Pancreas (tissue), 10 donors: ENCODE results near the gene SV2C. TPM values are rescaled to one million over a fixed set of nuclear protein-coding genes. Genes with fewer than 3 reads are reported as not detected.

Experiments used
- ATAC-seq, 4 donors: fragments of 200-7000 bp; cut with Tn5 transposase; one replicate each; pipeline versions ENCODE4 v1.8.0 to v1.9.1; 2020; ENCODE audit warnings: mild to moderate bottlenecking in 4 of 4, moderate library complexity in 4 of 4
- DNase-seq, 6 donors: peaks; one replicate each; pipeline ENCODE4 v3.0.0-alpha.2; 2020
- FAIRE-seq: peaks from 2 replicates; lab custom pipeline; 2012; peaks lifted over from hg19 to GRCh38; lab: Jason Lieb, UNC
- H3K27ac ChIP-seq, 4 donors: fragments of 200-600 bp; sonication (generic); 1 replicate in 3 of 4; 2 replicates in 1 of 4; pipeline versions ENCODE4 v1.5.0 to v1.8.0; 2020
- H3K27me3 ChIP-seq, 4 donors: fragments of 200-600 bp; one replicate each; pipeline ENCODE4 v1.8.0; 2021
- H3K36me3 ChIP-seq, 3 donors: fragments of 200-600 bp; sonication (generic) in 1 of 3; one replicate each; pipeline versions ENCODE4 v1.5.0 to v1.8.0; 2020 to 2021
- H3K4me1 ChIP-seq, 3 donors: fragments of 200-600 bp; one replicate each; pipeline ENCODE4 v1.8.0; 2021
- H3K4me3 ChIP-seq, 4 donors: fragments of 200-600 bp; sonication (generic) in 2 of 4; one replicate each; pipeline versions ENCODE4 v1.5.0 to v1.8.0; 2020 to 2021
- H3K9me3 ChIP-seq, 4 donors: fragments of 200-600 bp; one replicate each; pipeline ENCODE4 v1.8.0; 2021
- CTCF ChIP-seq, 4 donors: fragments of 200-600 bp; sonication (generic) in 3 of 4; IDR thresholded peaks; one replicate each; pipeline versions ENCODE4 v1.5.0 to v1.8.0; 2021; ENCODE audit warnings: antibody characterized with exemption in 4 of 4
- WGBS, 2 donors: extraction: QIAGEN DNeasy Blood & Tissue Kit; methylation state at CpG; one replicate each; pipeline ENCODE4 v1.1.7; 2013; 5-methylcytosine and 5-hydroxymethylcytosine counted together
- intact Hi-C, 3 donors: fragments of 100-400 bp; cut with DNase I; formaldehyde crosslinking; loops; one replicate each; pipeline versions ENCODE4 v1.11.1 to v1.14.2; 2022
- polyA plus RNA-seq, 2 donors: library from polyadenylated mRNA; stranded (reverse); fragments of 200-250 nt; gene quantifications; one replicate each; pipeline ENCODE4 v1.2.3, GENCODE V29; 2013
- total RNA-seq, 6 donors: library from RNA; stranded (reverse); fragmentation: NEBNext Ultra II Directional in 4 of 6; extraction: Animal tissue kit (Norgen Biotek cat#: 25700) in 4 of 6; gene quantifications; one replicate each; pipeline versions ENCODE4 v1.2.1 to v1.2.4, GENCODE V29; 2021 to 2023
- donor health status: healthy with polysubstance abuse.
- donor health status: DM: no; HTN: no; CAD: no; lungs with moderate emphysema.
- donor health status: DM: no; HTN: no; CAD: no.
- donor health status: control.
- donor health status: control.
- donor health status: Bipolar disorder and iron deficiency.
- donor health status: DM: yes; HTN: yes; CAD: no.
- donor health status: DM: no; HTN: no; CAD: no.
- donor health status: DM: no; HTN: no; CAD: no.
- donor health status: DM: yes; HTN: yes; CAD: no.

Gene SV2C
- total and polyA plus RNA-seq, 8 donors: 0.05 to 0.18 (median 0.08) TPM; not detected in 1

DNA sequence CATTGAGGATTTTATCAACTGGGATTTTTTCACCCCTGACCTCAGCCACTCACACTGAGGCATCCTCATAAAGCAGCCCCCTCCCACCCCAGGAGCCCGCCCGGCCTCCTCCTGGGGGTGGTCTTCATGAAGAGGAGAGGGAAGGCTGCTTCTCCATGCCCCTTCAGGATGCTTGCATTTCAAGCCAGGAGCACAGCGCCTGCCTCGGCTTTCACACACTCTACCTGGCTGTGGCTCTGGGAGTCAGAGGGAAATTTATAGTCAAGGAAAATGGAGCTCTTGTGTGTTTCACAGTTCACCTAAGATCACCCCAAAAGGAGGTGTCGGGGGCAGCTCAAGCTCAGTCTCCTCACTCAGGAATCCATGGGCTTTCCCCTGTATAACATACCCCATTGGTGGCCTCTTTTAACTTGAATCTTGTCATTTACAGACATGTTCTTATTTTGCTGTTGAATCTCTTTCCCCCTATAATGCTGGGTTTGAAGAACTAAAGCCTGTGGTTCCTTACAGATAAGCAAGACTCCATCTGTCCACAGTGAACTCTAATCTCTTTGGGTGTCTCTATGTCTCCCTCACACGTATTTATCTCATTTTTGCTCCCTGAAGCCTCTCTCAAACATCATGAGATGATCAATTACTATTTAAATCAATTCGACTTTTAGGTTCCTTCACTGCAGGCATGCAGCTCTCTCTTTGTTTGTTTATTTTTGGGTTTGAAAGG is 297.3 kb downstream of the SV2C start:
- no peak for TF ChIP-seq CTCF (IDR thresholded peaks at IDR 0.05)
- peaks cover 9 to 18% (median 17%) of the 10 kb centered on the region in 3 donors for H3K4me1 ChIP-seq
- 64 to 69% methylated on average over 7 of the region's 7 CpGs for WGBS, 2 donors
- intact Hi-C loops: no loop called here
- DNase-seq: no peak
- no peak for ATAC-seq
- FAIRE-seq: no peak
- H3K4me3 ChIP-seq: no peak overlapping the region
- no peaks in the 10 kb centered on the region for H3K27me3 ChIP-seq
- no peaks in the 10 kb centered on the region for H3K9me3 ChIP-seq
- no peak overlapping the region for H3K27ac ChIP-seq
- H3K36me3 ChIP-seq: no peaks in the 10 kb centered on the region

DNA sequence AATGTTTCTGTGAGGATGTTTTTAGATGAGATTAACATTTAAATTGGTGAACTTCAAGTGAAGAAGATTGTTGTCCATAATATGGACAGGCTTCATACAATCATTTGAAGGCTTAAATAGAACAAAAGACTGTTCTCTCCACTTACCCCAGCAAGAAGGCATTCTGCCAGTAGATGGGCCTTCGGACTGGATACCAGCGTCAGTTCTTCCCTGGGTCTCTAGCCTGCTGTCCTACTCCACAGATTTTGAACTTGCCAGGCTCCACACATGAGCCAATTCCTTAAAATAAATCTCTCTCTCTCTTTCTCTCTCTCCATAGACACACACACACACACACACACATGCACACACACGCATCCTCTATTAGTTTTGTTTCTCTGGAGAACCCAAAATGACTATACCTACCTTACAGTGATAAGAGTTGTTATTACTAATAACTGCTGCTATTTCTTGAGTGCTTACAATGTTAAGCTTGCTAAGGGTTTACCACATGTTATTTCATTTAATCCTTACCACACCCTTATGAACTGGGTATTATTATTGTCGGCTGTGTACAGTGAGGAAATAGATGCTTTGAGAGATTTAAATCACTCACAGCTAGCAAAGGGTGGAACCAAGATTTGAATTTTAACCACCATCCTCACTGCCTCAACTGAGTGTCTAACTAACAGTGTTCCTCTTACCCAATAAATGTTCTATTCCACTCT is 300.1 kb downstream of the SV2C start:
- 87 to 88% methylated on average over 4 of the region's 4 CpGs for WGBS, 2 donors
- intact Hi-C loops: no loop called here
- DNase-seq: no peak
- Histone ChIP-seq H3K36me3 (no peaks in the 10 kb centered on the region), H3K9me3 (no peaks in the 10 kb centered on the region), H3K4me3 (no peak overlapping the region), H3K4me1 (peaks cover 26 to 43% (median 36%) of the 10 kb centered on the region in 3 donors), H3K27me3 (no peaks in the 10 kb centered on the region), H3K27ac (no peak overlapping the region)
- no peak for TF ChIP-seq CTCF (IDR thresholded peaks at IDR 0.05)
- no peak for FAIRE-seq
- ATAC-seq: no peak

GRCh38 chr5:76384189-76384588 is 301.0 kb downstream of the SV2C start:
- no peak overlapping the region for H3K4me3 ChIP-seq
- WGBS, 2 donors: 12 to 24% methylated on average over 4 of the region's 4 CpGs
- DNase-seq: peak in 5 of 6 donors; percentile 32 to 60 (median 57)
- FAIRE-seq: no peak
- no peaks in the 10 kb centered on the region for H3K36me3 ChIP-seq
- H3K27me3 ChIP-seq: no peaks in the 10 kb centered on the region
- peaks cover 32 to 51% (median 45%) of the 10 kb centered on the region in 3 donors for H3K4me1 ChIP-seq
- peak overlapping the region in 2 of 4 donors; percentile 4 to 83 for H3K27ac ChIP-seq
- ATAC-seq: peak in 3 of 4 donors; percentile 18 to 35 (median 18)
- no peak for TF ChIP-seq CTCF (IDR thresholded peaks at IDR 0.05)
- intact Hi-C loops: no loop called here
- no peaks in the 10 kb centered on the region for H3K9me3 ChIP-seq

DNA sequence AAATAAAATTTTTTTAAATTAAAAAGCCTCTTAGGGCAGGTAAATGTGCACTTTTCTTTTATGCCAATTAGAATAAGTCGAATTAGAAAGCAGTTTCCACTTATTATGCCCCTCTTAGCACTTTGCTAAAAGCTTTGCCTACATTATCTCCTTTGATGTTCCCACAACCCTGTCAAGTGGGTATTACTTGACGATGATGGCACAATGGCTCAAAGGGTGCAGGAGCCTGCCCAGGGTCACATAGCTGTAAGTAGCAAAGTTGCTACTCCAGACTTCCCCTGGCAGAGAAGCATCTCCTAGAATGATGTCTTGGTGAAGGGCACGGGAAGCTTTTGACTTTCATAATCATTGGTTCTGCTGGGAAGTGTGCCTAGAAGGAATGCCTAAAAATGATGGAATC is 301.5 kb downstream of the SV2C start:
- H3K27me3 ChIP-seq: no peaks in the 10 kb centered on the region
- peak overlapping the region in 2 of 4 donors; percentile 83 to 84 for H3K27ac ChIP-seq
- no peaks in the 10 kb centered on the region for H3K36me3 ChIP-seq
- no peak overlapping the region for H3K4me3 ChIP-seq
- ATAC-seq: no peak
- intact Hi-C loops: no loop called here
- no peak for FAIRE-seq
- no peak for TF ChIP-seq CTCF (IDR thresholded peaks at IDR 0.05)
- H3K9me3 ChIP-seq: no peaks in the 10 kb centered on the region
- peaks cover 35 to 55% (median 50%) of the 10 kb centered on the region in 3 donors for H3K4me1 ChIP-seq
- DNase-seq: no peak
- WGBS, 2 donors: 59 to 72% methylated on average over 3 of the region's 3 CpGs
